Upper lobe of left lung (tissue), 6 donors: ENCODE results near the gene APOB. TPM values are rescaled to one million over a fixed set of nuclear protein-coding genes. Genes with fewer than 3 reads are reported as not detected.
A peak's percentile ranks its signal among the peaks of the same experiment; 100 is the strongest.

Experiments used
- ATAC-seq, 2 donors: fragments of 200-7000 bp; cut with Tn5 transposase; one replicate each; pipeline ENCODE4 v1.9.1; 2022; ENCODE audit warnings: mild to moderate bottlenecking in 2 of 2, moderate library complexity in 2 of 2; ENCODE audit not compliant: low FRiP score in 2 of 2
- DNase-seq, 2 donors: peaks; one replicate each; pipeline ENCODE4 v3.0.0-alpha.2; 2019 to 2020
- H3K27ac ChIP-seq, 4 donors: fragments of 200-600 bp; sonication (generic); one replicate each; pipeline ENCODE4 v1.5.1; 2016 to 2019
- H3K27me3 ChIP-seq, 4 donors: fragments of 200-600 bp; sonication (generic); one replicate each; pipeline ENCODE4 v1.5.1; 2017 to 2019
- H3K36me3 ChIP-seq, 4 donors: fragments of 200-600 bp; sonication (generic); one replicate each; pipeline ENCODE4 v1.5.1; 2016 to 2019
- H3K4me1 ChIP-seq, 4 donors: fragments of 200-600 bp; sonication (generic); one replicate each; pipeline ENCODE4 v1.5.1; 2018 to 2019
- H3K4me3 ChIP-seq, 4 donors: fragments of 200-600 bp; sonication (generic); one replicate each; pipeline ENCODE4 v1.5.1; 2017 to 2019; ENCODE audit warnings: mild to moderate bottlenecking in 2 of 4, moderate library complexity in 1 of 4
- H3K9me3 ChIP-seq, 4 donors: fragments of 200-600 bp; sonication (generic); one replicate each; pipeline ENCODE4 v1.5.1; 2018 to 2019
- EP300 ChIP-seq, 4 donors: sonication (generic); formaldehyde crosslinking; IDR thresholded peaks; one replicate each; pipeline ENCODE4 v1.5.1; 2017; ENCODE audit warnings: antibody characterized with exemption in 4 of 4, control low read depth in 2 of 4
- POLR2A ChIP-seq, 4 donors: fragments of 450-650 bp; IDR thresholded peaks; one replicate each; pipeline ENCODE4 v1.5.1; 2016 to 2017; ENCODE audit warnings: antibody characterized with exemption in 4 of 4, mild to moderate bottlenecking in 2 of 4
- POLR2AphosphoS5 ChIP-seq, 2 donors: sonication (generic); formaldehyde crosslinking; IDR thresholded peaks; one replicate each; pipeline ENCODE4 v1.5.1; 2017; ENCODE audit warnings: antibody characterized with exemption in 2 of 2
- WGBS, 2 donors: methylation state at CpG; one replicate each; pipeline ENCODE4 v1.1.5; 2017 to 2018; 5-methylcytosine and 5-hydroxymethylcytosine counted together
- total RNA-seq, 6 donors: library from RNA; depleted of rRNA in 4 of 6; stranded (reverse); fragments of >200 nt in 4 of 6; gene quantifications; one replicate each; pipeline versions ENCODE4 v1.1.0 to v1.2.1, GENCODE V29; 2016 to 2021
- TF ChIP-seq, protein P1 (sequence below), 6 experiments: fragments of 450-650 bp in 4 of 6; fragments of 200-600 bp in 2 of 6; sonication (generic) in 2 of 6; IDR thresholded peaks; one replicate each; pipeline ENCODE4 v1.5.1; 2016 to 2019; ENCODE audit warnings: antibody characterized with exemption in 6 of 6
- donor health status: DM: no; HTN: no; CAD: no; lungs with moderate emphysema.
- donor health status: DM: no; HTN: yes; CAD: no; lungs with severe emphysema.

The APOB gene
- total RNA-seq, 6 donors from 2014 or later = under 0.01 to 2.1 (median 0.60) TPM

DNA sequence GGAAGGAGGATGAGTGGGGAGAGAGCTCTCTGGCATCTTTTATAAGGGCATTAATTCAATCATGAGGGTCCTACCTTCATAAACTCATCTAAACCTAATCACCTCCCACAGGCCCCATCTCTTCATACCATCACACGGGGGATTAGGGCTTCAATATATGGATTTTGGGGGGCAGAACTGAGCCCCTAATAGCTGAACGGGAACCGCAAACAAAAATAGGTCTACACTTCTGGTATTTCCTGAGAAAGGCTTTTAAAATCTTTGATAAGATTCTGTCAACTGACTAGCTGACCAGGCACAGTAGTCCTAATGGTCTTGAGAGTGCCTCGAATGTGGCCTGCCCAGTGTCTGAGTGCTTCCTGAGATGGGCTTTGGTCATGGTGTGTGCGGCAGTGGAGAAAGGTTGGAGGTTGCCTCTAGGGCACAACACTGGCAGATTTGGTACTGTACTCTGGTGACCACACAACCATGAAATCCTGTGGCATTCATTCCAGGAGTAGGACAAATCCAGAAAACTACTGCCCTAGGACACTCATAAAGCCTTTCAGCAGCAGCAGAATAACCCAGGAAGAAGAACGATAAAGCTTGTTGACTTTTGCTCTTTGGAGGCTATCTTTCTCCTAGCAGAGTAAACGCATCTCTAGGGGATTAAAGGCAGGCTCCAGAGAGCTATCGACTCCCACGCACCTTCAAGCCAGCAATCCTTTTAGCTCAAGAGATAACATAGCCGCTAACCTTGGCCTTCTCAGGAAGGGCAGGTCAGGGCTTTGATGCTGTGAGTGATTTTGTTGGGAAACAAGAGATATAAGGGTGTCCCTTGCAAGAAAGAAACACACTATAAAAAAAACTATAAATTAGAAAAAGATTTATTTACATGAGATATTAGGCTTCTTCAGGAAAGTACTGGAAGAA, 12.3 kb upstream of the APOB start:
- no peak for TF ChIP-seq POLR2A (IDR thresholded peaks at IDR 0.05)
- TF ChIP-seq, protein P1, sequence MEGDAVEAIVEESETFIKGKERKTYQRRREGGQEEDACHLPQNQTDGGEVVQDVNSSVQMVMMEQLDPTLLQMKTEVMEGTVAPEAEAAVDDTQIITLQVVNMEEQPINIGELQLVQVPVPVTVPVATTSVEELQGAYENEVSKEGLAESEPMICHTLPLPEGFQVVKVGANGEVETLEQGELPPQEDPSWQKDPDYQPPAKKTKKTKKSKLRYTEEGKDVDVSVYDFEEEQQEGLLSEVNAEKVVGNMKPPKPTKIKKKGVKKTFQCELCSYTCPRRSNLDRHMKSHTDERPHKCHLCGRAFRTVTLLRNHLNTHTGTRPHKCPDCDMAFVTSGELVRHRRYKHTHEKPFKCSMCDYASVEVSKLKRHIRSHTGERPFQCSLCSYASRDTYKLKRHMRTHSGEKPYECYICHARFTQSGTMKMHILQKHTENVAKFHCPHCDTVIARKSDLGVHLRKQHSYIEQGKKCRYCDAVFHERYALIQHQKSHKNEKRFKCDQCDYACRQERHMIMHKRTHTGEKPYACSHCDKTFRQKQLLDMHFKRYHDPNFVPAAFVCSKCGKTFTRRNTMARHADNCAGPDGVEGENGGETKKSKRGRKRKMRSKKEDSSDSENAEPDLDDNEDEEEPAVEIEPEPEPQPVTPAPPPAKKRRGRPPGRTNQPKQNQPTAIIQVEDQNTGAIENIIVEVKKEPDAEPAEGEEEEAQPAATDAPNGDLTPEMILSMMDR (IDR thresholded peaks at IDR 0.05) = no peak
- TF ChIP-seq POLR2AphosphoS5 (IDR thresholded peaks at IDR 0.05) = no peak
- TF ChIP-seq EP300 (IDR thresholded peaks at IDR 0.05) = no peak
- Histone ChIP-seq H3K4me3 (no peak overlapping the region), H3K4me1 (no peaks in the 10 kb centered on the region), H3K27me3 (no peaks in the 10 kb centered on the region), H3K27ac (no peak overlapping the region), H3K36me3 (no peaks in the 10 kb centered on the region), H3K9me3 (no peaks in the 10 kb centered on the region)
- ATAC-seq = no peak
- WGBS, 2 donors = 71 to 76% methylated on average over 10 of the region's 10 CpGs
- DNase-seq = no peak

DNA sequence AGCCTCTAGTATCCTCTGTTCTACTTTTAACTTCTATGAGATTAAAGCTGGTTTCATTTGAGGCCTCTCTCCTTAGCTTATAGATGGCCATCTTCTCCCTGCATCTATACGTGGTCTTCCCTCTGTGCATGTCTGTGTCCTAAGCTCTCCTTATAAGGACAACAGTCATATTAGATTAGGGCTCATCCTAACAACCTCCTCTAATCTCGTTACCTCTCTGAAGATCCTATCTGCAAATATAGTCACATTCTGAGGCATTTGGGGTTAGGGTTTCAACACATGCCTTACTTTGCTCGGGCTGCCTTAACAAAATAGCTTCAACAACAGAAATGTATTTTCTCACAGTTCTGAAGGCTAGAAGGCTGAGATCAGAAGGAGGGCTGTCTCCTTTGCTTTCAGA, 11.6 kb upstream of the APOB start:
- Histone ChIP-seq H3K9me3 (no peaks in the 10 kb centered on the region), H3K4me1 (no peaks in the 10 kb centered on the region), H3K27ac (no peak overlapping the region), H3K4me3 (no peak overlapping the region), H3K27me3 (no peaks in the 10 kb centered on the region), H3K36me3 (no peaks in the 10 kb centered on the region)
- 85 to 92% methylated on average over 3 of the region's 3 CpGs for WGBS, 2 donors
- ATAC-seq (no peak), DNase-seq (no peak)
- TF ChIP-seq POLR2A (IDR thresholded peaks at IDR 0.05) = no peak
- TF ChIP-seq, protein P1 (IDR thresholded peaks at IDR 0.05) = no peak
- no peak for TF ChIP-seq POLR2AphosphoS5 (IDR thresholded peaks at IDR 0.05)
- no peak for TF ChIP-seq EP300 (IDR thresholded peaks at IDR 0.05)

DNA sequence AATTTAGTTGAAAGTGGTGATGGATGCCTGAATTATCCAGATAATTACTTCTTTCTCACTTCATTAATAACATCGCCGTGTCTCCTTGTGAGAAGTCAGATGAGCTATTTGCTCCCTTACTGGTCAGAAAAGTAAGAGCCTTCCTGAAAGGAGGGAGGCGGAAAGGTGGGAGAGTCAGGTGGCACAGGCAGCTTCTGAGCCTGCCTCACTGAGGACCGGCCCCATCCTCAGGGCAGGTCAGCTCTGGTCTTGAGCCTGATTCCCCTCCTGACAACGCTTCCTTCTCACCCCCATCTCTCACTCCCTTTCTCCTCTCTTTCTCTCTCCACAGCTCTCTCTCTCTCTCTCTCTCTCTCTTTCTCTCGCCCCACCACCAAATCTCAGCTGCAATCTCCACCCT, 10.1 kb upstream of the APOB start:
- ATAC-seq (no peak), DNase-seq (no peak)
- Histone ChIP-seq H3K4me3 (no peak overlapping the region), H3K36me3 (no peaks in the 10 kb centered on the region), H3K27ac (no peak overlapping the region), H3K27me3 (no peaks in the 10 kb centered on the region), H3K4me1 (no peaks in the 10 kb centered on the region), H3K9me3 (no peaks in the 10 kb centered on the region)
- TF ChIP-seq POLR2A (IDR thresholded peaks at IDR 0.05) = no peak
- TF ChIP-seq, protein P1 (IDR thresholded peaks at IDR 0.05) = no peak
- no peak for TF ChIP-seq EP300 (IDR thresholded peaks at IDR 0.05)
- TF ChIP-seq POLR2AphosphoS5 (IDR thresholded peaks at IDR 0.05) = no peak
- 91 to 94% methylated on average over 6 of the region's 6 CpGs for WGBS, 2 donors

DNA sequence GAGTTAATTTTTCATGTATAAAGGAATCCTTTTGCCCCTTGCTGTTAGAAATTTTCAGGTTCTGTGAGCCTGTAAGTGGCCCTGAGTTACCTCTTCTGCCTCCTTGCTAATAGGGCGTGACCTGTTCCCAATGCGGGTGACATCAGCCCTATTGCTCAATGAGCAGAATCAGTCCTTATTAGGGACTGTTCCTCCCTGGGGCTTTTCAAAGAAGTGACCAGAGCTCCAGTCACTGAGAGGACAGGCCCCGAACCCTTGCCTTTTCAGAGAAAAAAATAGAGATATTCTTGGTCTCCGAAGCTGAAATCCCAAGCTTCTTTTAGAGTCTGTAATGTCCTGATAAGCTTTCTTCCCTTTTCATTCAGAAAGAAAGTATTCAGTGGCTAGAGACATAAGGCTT, 8.2 kb upstream of the APOB start:
- TF ChIP-seq POLR2AphosphoS5 (IDR thresholded peaks at IDR 0.05) = peak in 1 of 2 donors; percentile 7
- TF ChIP-seq POLR2A (IDR thresholded peaks at IDR 0.05) = no peak
- TF ChIP-seq EP300 (IDR thresholded peaks at IDR 0.05) = no peak
- TF ChIP-seq, protein P1 (IDR thresholded peaks at IDR 0.05) = no peak
- DNase-seq = peak in 1 of 2 donors; percentile 76
- 63 to 74% methylated on average over 4 of the region's 4 CpGs for WGBS, 2 donors
- H3K4me3 ChIP-seq = no peak overlapping the region
- no peaks in the 10 kb centered on the region for H3K27me3 ChIP-seq
- H3K4me1 ChIP-seq = peaks cover 0 to 3% (median 0%) of the 10 kb centered on the region in 4 donors
- H3K9me3 ChIP-seq = no peaks in the 10 kb centered on the region
- ATAC-seq = peak in 1 of 2 donors; percentile 66
- no peaks in the 10 kb centered on the region for H3K36me3 ChIP-seq
- no peak overlapping the region for H3K27ac ChIP-seq
